GM19043 (cell line): ENCODE measurements around the gene USP9X.
"Not testable (repeated sequence)": the region's sequence is repeated elsewhere in the genome, so short reads cannot be mapped to it uniquely, and the experiment has no call there.

Source experiments
- ATAC-seq: cut with Tn5 transposase; IDR thresholded peaks from one replicate; pipeline ENCODE4 v1.9.1; 2021; ENCODE audit warnings: low read depth; ENCODE audit not compliant: unreplicated experiment

USP9X gene

GRCh38 chrX:41085878-41086626 lies 807 bp downstream of the USP9X start:
- no peak for ATAC-seq

- no peak for ATAC-seq
Observed at GRCh38 chrX:41086627-41086932, 1.3 kb downstream of the USP9X start.

DNA sequence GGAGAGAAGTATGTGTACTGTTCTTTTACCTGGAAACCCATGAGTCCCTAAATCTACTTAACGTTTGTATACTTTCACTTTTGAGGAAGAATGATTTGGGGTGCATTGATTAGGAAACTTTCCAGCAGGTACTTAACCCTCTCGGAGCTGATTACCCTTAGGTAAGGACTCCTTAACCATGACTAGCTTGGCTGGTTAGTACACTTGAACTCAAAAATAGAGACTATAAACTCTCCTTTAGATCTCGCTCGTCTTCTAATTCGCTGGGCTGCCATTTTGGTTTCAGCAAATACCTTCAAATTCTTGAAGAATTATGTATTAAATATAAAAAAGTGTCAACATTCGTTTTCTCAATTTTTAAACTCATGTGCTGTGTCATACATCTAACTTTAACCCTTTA lies 2.0 kb downstream of the USP9X start:
- ATAC-seq: no peak

GRCh38 chrX:41090568-41091238 lies 5.5 kb downstream of the USP9X start:
- ATAC-seq: no peak

GRCh38 chrX:41092776-41093175 lies 7.5 kb downstream of the USP9X start:
- no peak for ATAC-seq

GRCh38 chrX:41095174-41095573 lies 9.9 kb downstream of the USP9X start:
- ATAC-seq: no peak

GRCh38 chrX:41095908-41096307 lies 10.7 kb downstream of the USP9X start:
- no peak for ATAC-seq

GRCh38 chrX:41096339-41096955 lies 11.2 kb downstream of the USP9X start:
- no peak for ATAC-seq

DNA sequence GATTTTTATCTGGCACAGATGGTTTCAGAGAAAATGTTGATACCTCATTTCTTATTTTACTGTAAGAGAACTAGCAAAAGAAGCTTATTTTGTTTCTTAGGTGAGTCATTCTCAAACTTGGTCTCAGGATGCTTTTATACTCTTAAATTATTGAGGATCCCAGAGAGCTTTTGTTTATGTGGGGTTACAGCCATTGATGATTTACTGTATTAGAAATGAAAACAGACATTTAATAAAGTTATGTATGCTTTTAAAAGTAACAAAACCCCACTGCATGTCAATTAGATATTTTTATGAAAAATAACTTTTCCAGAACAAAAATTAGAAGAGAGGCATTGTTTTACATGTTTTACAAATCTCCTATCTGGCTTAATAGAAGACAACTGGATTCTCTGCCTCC lies 12.1 kb downstream of the USP9X start:
- no peak for ATAC-seq

DNA sequence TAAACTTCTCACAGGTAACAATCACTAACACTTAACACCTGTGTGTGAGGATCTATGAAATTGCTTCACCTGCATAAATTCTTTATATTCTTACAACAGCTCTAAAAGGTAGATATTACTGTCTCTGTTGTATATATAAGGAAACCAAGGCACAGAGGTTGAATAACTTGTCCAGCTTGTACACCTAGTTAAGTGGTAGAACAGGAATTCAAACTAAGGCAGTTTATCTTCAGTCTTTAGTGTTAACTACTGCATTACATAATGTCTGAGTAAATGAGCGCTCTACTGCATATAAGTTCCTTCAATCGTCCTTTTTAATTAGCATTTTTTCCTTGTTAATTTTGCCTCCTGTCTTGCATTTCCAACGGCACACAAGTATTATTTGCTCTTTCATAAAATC lies 15.0 kb downstream of the USP9X start:
- ATAC-seq: no peak

- ATAC-seq: no peak
Observed at GRCh38 chrX:41100819-41101218, 15.6 kb downstream of the USP9X start.

- no peak for ATAC-seq
Observed at GRCh38 chrX:41105005-41105404, 19.8 kb downstream of the USP9X start.

- ATAC-seq: not testable (repeated sequence)
Observed at GRCh38 chrX:41106257-41106656, 21.0 kb downstream of the USP9X start.

DNA sequence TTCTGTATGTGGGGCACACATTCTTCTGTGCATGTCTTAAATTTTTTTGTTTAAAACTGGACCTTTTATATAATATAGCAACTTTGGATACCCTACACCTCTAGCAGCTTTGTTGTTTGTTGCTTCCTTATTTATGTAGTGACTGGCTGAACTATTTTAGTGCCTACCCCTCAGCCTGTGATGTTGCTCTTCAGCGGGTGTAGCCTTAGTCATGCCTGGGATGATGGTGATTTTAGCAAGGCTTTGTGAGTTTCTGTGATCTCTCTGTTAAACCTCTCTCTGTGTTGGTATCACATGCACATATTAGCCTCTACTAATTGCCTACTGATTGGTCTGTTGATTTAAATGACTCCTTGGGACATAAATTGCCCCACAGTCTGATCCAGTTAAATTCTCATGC lies 22.8 kb downstream of the USP9X start:
- ATAC-seq: no peak

- no peak for ATAC-seq
Observed at GRCh38 chrX:41108463-41109205, 23.4 kb downstream of the USP9X start.

DNA sequence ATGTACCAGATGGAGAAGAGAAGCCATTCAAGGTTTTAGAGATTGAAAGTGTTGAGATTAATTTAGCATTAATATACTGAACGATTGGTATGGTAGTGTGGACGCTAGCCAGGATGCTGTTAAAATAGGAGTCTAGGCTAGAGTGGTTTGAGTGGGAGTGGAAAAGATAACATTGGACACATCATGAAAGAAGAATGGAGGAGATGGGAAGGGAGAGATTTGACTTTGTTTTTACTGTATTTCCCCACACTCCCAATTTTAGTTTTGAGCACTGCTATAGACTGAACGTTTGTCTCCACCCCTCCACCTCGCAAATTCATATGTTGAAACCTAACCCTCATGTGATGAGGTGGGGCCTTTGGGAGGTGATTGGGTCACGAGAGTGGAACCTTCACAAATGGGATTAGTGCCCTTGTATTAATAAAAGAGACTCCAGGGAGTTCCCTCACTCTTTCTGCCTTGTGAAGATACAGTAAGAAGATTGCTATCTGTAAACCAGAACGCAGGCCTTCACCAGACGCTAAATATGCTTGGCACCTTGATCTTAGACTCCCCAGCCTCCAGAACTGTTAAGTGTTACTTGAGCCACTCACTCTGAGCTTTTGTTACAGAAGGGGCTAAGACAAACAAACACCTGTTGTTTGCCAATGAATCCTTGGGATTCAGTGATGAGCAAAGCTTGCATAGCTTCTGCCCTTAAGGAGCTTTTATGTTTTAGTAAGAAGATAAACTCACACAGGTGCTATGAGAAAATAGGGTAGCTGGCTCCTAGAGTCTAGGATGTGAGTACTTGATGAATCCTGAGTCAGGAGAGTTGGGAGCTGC lies 25.8 kb downstream of the USP9X start:
- ATAC-seq: no peak

GRCh38 chrX:41115104-41115425 lies 29.8 kb downstream of the USP9X start:
- ATAC-seq: not testable (repeated sequence)

- ATAC-seq: peak; percentile 60
Observed at GRCh38 chrX:41116948-41117347, 31.7 kb downstream of the USP9X start.

DNA sequence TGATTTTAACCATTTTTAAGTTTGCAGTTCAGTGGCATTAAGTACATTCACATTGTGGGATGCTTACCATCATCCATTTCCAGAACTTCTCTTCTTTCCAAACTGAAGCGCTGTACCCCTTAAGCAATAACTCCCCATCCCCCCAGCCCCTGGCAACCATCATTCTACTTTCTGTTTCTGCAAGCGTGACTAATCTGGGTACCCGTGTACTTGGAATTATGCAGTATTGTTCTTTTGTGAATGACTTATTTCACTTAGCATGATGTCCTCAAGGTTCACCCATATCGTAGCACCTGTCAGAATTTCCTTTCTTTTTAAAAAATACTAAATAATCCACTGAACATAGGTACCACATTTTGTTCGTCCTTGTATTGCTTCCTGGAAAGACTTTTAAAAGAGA lies 32.9 kb downstream of the USP9X start:
- no peak for ATAC-seq

GRCh38 chrX:41119803-41120202 lies 34.6 kb downstream of the USP9X start:
- ATAC-seq: no peak

DNA sequence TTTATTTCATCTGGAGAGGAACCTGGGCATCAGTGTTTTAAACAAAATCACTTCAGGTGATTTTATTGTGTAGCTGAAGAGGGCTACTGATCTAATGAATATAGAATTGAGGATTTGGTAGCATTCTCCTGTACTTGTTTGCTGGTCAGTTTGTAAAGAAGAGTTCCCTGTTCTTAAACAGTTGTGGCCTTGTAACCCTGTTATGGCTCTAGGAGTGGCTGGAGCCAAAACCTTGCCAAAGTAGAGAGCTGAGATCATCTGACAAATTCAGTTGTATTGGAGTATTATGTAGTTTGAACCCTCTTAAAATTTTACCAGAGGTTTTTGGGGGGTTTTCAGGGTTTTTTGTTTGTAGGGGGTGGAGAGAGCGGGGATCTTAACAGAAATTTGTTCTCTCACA lies 36.5 kb downstream of the USP9X start:
- ATAC-seq: no peak
